ENCODE measurements around the gene BNIP5.

BNIP5 gene

GRCh38 chr6:36319436-36319762 is 17.3 kb downstream of the BNIP5 start:
- no peak overlapping the region for H2AFZ ChIP-seq (ENCODE audit: low read depth, low read length)

DNA sequence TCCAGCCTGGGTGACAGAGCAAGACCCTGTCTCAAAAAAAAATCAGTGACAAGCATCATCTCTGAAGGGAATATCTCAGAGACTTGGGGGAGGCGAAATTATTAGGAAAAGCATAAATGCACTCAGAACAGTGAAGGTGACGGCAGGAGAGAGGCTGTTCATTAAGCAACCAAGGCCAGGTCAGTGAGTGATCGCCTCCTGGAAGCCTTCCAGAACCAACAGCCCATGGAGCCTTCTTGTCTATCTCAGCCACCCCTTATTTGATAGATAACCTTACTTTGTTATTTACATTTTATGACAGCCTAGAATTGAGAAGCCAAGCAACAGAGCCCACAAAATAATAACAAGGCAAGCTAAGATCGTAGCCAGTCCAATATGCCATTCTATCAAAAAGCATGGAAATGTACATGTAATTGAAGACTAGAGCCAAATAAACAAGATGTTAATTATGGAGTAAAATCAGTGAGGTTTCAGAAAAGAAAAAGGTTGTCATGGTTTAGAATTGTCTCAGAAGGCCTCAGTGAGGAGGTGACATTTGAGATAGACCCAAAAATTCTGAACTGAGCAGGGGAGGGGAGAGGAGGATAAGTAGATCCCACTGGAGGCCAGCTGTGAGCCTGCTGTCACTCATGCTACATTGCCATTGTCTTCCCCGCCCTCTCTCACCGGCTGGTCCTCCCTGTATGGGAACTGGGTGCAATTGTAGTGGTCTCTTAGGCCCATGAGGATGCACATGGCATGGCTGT is 17.8 kb downstream of the BNIP5 start:
- Histone ChIP-seq H3K79me2 (ENCODE audit: insufficient read depth, low read length) (no peaks in the 10 kb centered on the region), H3K9me3 (ENCODE audit: insufficient read depth, low read length, severe bottlenecking) (no peaks in the 10 kb centered on the region), H3K27ac (ENCODE audit: low read length) (no peak overlapping the region), H3K9ac (ENCODE audit: low read depth, low read length) (no peak overlapping the region), H2AFZ (ENCODE audit: low read depth, low read length) (no peak overlapping the region), H3K4me3 (ENCODE audit: low read depth in 1 of 2, low read length in 2 of 2) (no peak overlapping the region), H3K4me2 (ENCODE audit: insufficient read depth, low read length) (no peak overlapping the region), H3K36me3 (ENCODE audit: insufficient read depth, low read length) (no peaks in the 10 kb centered on the region), H4K20me1 (ENCODE audit: insufficient read depth, low read length) (peaks cover 4% of the 10 kb centered on the region; the same call in 1 of the 2 replicates), H3K4me1 (ENCODE audit: insufficient read depth, low read length) (no peaks in the 10 kb centered on the region), H3K27me3 (ENCODE audit: insufficient read depth, low read length, poor library complexity) (peaks cover 28% of the 10 kb centered on the region)
- no peak for ATAC-seq (ENCODE audit: insufficient read depth, low read depth)
- TF ChIP-seq EZH2 (IDR thresholded peaks at IDR 0.05; ENCODE audit: borderline replicate concordance, low read depth, low read length, severe bottlenecking) (no peak), CTCF (IDR thresholded peaks at IDR 0.05; ENCODE audit: borderline replicate concordance, extremely low read depth, low read length, poor library complexity, severe bottlenecking) (no peak)
- DNase-seq: no peak

More at GRCh38 chr6:36319436-36319762, 17.3 kb downstream of the BNIP5 start:
- Histone ChIP-seq H3K27me3 (ENCODE audit: insufficient read depth, low read length, poor library complexity) (peaks cover 28% of the 10 kb centered on the region), H3K4me2 (ENCODE audit: insufficient read depth, low read length) (no peak overlapping the region), H3K4me1 (ENCODE audit: insufficient read depth, low read length) (no peaks in the 10 kb centered on the region), H4K20me1 (ENCODE audit: insufficient read depth, low read length) (peaks cover 4% of the 10 kb centered on the region; the same call in 1 of the 2 replicates), H3K36me3 (ENCODE audit: insufficient read depth, low read length) (no peaks in the 10 kb centered on the region), H3K9me3 (ENCODE audit: insufficient read depth, low read length, severe bottlenecking) (no peaks in the 10 kb centered on the region), H3K4me3 (ENCODE audit: low read depth in 1 of 2, low read length in 2 of 2) (no peak overlapping the region), H3K27ac (ENCODE audit: low read length) (no peak overlapping the region), H3K9ac (ENCODE audit: low read depth, low read length) (no peak overlapping the region), H3K79me2 (ENCODE audit: insufficient read depth, low read length) (no peaks in the 10 kb centered on the region)
- ATAC-seq (ENCODE audit: insufficient read depth, low read depth) (no peak), DNase-seq (no peak)
- TF ChIP-seq CTCF (IDR thresholded peaks at IDR 0.05; ENCODE audit: borderline replicate concordance, extremely low read depth, low read length, poor library complexity, severe bottlenecking) (no peak), EZH2 (IDR thresholded peaks at IDR 0.05; ENCODE audit: borderline replicate concordance, low read depth, low read length, severe bottlenecking) (no peak)

- no peak overlapping the region for H3K4me3 ChIP-seq (ENCODE audit: low read depth in 1 of 2, low read length in 2 of 2)
- ATAC-seq (ENCODE audit: insufficient read depth, low read depth) (no peak), DNase-seq (no peak)
- TF ChIP-seq CTCF (IDR thresholded peaks at IDR 0.05; ENCODE audit: borderline replicate concordance, extremely low read depth, low read length, poor library complexity, severe bottlenecking): no peak
- no peak for TF ChIP-seq EZH2 (IDR thresholded peaks at IDR 0.05; ENCODE audit: borderline replicate concordance, low read depth, low read length, severe bottlenecking)
- no peaks in the 10 kb centered on the region for H3K9me3 ChIP-seq (ENCODE audit: insufficient read depth, low read length, severe bottlenecking)
- no peak overlapping the region for H3K27ac ChIP-seq (ENCODE audit: low read length)
- no peaks in the 10 kb centered on the region for H3K79me2 ChIP-seq (ENCODE audit: insufficient read depth, low read length)
- H3K27me3 ChIP-seq (ENCODE audit: insufficient read depth, low read length, poor library complexity): peaks cover 28% of the 10 kb centered on the region
- no peaks in the 10 kb centered on the region for H3K4me1 ChIP-seq (ENCODE audit: insufficient read depth, low read length)
- H3K36me3 ChIP-seq (ENCODE audit: insufficient read depth, low read length): no peaks in the 10 kb centered on the region
- H3K4me2 ChIP-seq (ENCODE audit: insufficient read depth, low read length): no peak overlapping the region
- H3K9ac ChIP-seq (ENCODE audit: low read depth, low read length): no peak overlapping the region
- H2AFZ ChIP-seq (ENCODE audit: low read depth, low read length): no peak overlapping the region
- H4K20me1 ChIP-seq (ENCODE audit: insufficient read depth, low read length): peaks cover 3% of the 10 kb centered on the region; the same call in 1 of the 2 replicates
Observed at GRCh38 chr6:36317623-36318022, 19.1 kb downstream of the BNIP5 start.
